Activated CD8-positive, alpha-beta memory T cell treated with anti-CD3 and anti-CD28 coated beads, Interleukin-2, amount 50 U/mL, for 48 hours (primary cell): Measurements from ENCODE around the gene USP44.
"Not testable (repeated sequence)": the region's sequence is repeated elsewhere in the genome, so short reads cannot be mapped to it uniquely, and the experiment has no call there.

Experiments used
- DNase-seq: peaks from one replicate; pipeline ENCODE4 v3.0.0-alpha.2; 2020

Gene USP44

DNA sequence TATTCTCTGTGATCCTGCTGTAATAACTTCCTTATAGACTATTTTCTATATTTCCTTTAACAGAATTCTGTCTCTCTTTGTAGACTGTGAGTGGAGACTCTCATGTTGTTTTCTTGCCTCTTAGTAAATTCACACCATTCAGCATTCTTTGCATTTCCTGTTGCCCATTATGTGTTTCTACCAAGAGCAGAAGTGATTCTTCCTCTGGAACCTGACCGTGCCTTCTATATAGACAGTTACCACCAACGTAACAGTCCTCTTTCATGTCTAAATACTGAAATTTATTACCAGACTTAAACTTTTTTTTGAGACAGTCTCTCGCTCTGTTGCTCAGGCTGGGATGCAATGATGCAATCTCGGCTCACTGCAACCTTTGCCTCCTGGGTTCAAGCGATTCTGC is 46.2 kb downstream of the USP44 start:
- no peak for DNase-seq

DNA sequence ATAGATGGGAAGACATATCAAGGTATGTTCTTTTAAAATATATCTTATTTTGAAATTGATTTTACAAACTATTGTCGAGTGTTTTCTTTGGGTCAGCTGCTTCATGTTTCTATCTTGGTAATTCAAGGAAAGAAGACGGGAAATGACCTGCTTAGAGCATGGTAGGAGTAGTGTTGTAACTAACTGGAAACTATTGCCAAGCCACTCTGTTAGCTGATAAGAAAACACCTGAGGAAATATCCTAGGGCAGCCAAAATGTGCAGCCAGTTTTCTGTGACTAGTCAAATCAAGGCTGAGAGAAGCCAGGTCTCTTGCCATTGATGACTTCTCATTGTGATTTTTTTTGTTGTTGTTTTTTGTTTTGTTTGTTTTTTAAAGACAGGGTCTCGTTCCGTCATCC is 47.1 kb downstream of the USP44 start:
- no peak for DNase-seq

DNA sequence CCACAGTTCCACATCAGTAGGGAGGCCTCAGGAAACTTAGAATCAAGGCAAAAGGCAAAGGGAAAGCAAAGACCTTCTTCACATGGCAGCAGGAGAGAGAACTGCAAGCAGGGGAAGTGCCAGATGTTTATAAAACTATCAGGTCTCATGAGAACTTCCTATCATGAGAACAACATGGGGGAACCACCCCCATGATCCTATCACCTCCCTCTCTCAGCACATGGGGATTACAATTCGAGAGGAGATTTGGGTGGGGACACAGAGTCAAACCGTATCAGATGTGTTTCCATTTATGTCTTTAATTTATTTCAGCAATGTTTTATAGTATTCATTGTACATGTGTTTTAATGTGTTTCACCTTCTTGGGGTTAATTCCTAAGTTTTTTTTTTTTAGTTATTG is 51.5 kb downstream of the USP44 start:
- DNase-seq = no peak

DNA sequence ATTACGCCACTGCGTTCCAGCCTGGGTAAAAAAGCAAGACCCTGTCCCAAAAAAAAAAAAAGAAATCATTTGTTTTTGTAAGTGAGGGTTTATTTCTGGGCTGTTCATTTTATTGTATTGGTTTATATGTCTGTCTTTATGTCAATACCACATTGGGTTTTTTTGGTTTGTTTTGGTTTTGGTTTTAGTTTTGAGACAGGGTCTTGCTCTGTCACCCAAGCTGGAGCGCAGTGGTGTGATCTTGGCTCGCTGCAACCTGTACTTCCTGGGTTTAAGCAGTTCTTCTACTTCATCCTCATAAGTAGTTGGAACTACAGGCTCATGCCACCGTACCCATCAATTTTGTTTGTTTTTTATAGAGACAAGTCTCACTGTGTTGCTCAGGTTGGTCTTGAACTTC is 52.3 kb downstream of the USP44 start:
- DNase-seq = no peak

DNA sequence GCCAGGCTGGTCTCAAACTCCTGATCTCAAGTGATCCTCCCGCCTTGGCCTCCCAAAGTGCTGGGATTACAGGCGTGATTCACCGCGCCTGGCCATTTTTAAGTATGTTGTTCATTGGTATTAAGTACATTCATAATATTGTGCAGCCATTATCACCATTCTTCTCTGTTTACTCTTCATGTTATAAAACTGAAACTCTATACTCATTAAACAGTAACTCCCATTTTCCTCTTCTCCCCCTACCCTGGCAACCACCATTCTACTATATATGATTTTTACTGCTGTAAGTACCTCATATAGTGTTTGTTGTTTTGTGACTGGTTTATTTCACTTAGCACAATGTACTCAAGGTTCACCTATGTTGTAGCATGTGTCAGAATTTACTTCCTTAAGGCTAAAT is 54.2 kb downstream of the USP44 start:
- DNase-seq = no peak

DNA sequence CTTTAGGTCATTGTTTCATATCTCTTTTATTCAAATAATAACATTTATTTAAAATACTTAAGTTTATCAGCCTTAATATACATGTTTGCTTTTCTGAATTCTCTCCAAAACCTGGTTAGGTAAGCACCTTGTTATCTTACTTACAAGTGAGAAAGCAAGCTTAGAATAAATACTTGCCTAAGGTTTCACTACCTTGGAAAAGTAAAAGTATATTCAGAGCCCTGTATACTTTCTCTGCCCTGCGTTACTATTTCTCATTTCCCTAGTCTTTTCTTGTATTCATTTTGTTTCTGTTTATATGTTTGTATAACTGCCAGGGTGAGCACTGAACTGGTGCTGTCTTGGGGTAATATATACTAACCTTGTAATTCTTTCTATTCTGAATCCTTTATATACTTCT is 55.8 kb downstream of the USP44 start:
- no peak for DNase-seq

DNA sequence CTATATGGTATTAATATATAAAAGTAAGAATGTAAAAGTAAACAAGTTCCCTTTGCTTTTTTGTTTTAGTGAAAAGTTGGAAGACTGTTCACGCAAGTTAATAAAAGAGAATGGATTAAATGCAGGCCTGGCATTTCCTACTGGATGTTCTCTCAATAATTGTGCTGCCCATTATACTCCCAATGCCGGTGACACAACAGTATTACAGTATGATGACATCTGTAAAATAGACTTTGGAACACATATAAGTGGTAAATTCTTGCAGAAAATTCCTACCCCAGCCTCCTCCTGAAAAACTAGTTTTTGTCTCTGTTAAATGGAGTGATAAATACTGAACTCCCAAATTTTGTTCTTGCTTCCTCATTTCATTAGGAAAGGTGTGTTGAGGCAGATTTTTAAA is 56.4 kb downstream of the USP44 start:
- DNase-seq = no peak

DNA sequence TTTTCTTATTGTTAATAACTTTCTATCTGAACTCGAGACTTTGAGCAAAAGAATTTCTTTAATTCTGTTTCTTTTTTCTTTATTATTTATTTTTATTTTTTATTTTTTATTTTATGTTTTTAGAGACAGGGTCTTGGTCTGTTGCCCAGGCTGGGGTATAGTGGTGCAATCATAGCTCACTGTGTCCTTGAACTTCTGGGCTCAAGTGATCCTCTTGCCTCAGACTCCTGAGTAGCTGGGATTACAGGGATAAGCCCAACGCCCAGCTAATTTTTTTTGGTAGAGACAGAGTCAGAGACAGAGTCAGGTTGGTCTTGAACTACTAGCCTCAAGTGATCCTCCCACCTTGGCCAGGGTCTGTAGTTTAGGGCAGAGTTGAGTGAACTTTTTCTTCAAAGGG is 58.8 kb downstream of the USP44 start:
- no peak for DNase-seq

DNA sequence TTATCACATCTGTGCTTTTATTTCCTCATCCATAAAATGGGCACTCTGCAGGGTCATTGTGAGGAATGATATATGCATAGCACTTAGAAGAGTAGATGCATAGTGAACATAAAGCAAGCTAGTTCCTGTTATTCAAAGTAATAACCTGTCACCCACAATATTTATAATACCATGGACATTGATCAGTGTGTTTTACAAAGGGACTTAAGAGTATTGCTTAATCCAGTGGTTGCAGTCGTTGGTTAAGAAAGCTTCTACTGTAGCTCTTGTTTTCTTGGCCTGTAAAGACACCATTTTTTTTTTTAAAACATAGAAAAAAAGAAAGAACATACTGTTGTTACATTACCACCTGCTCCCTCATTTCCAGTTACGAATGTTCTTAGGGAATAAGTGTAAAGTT is 64.3 kb downstream of the USP44 start:
- DNase-seq = no peak

DNA sequence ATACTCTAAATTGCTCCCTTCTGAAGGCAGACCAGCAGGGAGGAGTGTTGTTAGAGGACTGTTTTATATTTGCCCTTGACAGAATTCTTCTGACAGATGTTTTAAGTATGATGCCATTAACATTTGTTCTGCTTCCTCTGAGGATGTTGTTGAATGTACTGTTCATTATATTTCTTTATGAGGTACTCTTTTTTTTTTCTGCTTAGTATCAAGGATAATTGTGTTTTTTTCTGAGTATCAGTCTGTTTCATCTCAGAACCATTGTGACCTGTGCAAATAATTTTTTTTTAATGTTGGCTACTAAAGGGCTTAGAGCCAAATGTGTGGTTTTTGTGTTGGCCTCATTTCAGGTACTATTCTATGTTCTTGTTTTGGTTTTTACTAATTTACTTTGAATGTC is 66.8 kb downstream of the USP44 start:
- no peak for DNase-seq

DNA sequence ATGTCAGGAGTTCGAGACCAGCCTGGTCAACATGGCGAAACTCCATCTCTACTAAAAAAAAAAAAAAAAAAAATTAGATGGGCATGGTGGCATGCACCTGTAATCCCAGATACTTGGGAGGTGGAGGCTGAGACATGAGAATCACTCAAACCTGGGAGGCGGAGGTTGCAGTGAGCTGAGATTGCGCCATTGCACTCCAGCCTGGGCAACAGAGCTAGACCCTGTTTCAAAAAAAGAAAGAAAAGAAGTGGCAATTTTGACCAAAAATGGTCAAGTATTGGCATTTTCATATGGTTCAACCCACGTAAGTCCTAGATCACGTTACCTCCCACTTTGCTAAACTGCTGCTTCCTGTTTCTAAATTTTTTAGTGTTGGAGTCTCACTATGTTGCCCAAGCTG is 68.7 kb downstream of the USP44 start:
- DNase-seq = not testable (repeated sequence)

DNA sequence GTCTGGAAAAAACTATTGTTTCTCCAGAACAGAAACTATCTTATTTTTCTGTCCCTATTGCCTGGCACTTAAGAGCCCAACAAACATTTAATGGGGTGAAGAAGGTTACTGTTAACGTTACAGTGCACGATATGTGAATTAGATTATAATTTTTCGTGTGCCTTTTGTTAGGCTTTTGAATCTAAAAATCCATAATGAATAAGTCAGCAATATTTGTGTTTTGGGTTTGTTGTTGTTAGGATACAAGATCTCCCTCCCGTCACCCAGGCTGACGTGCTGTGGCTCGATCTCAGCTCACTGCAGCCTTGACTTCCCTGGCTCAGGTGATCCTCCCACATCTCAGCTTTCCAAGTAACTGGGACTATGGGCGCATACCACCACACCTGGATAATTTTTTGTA is 69.4 kb downstream of the USP44 start:
- no peak for DNase-seq

DNA sequence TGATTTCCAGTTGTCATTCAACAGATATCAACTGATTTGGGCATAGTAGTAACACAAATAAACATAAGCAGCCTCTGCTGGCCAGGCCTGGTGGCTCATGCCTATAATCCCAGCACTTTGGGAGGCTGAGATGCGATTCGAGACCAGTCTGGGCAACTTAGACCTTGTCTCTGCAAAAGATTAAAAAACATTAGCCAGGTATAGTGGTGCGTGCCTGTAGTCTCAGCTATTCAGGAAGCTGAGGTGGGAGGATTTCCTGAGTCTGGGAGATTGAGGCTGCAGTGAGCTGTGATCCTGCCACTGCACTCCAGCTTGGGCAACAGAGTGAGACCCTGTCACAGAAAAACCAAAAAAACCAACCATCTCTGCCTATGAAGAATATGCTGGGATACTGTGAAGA is 70.2 kb downstream of the USP44 start:
- no peak for DNase-seq

DNA sequence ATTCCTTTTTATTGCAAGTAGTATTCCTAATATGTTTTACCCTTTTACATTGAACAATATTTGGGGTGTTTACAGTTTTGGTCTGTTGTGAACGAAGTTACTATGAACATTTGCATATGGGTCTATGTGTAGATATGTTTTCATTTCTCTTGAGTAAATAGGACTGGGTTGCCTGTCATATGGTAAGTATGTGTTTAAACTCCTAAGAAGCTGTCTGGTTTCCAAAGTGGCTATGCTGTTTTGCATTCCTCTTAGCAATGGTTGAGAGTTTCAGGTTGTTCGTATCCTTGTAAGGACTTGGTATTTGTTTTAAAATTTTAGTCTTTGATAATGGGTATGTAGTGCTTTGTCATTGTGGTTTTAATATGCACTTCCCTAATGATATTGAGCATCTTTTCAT is 71.0 kb downstream of the USP44 start:
- DNase-seq = no peak

DNA sequence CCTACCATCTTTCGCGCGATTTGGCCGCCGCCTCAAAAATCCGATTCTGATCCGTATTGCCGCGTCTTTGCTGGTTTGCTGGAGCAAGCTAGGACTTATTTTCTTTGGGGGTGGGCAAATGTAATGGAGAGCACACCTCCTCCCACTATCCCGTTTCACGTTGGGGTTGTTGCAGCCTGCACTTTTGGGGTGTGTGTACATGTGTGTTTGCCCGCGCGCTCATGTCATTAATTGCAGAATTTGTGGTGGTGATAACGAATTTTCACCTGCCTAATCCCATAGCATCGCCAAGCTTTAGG is 76.7 kb downstream of the USP44 start:
- no peak for DNase-seq

DNA sequence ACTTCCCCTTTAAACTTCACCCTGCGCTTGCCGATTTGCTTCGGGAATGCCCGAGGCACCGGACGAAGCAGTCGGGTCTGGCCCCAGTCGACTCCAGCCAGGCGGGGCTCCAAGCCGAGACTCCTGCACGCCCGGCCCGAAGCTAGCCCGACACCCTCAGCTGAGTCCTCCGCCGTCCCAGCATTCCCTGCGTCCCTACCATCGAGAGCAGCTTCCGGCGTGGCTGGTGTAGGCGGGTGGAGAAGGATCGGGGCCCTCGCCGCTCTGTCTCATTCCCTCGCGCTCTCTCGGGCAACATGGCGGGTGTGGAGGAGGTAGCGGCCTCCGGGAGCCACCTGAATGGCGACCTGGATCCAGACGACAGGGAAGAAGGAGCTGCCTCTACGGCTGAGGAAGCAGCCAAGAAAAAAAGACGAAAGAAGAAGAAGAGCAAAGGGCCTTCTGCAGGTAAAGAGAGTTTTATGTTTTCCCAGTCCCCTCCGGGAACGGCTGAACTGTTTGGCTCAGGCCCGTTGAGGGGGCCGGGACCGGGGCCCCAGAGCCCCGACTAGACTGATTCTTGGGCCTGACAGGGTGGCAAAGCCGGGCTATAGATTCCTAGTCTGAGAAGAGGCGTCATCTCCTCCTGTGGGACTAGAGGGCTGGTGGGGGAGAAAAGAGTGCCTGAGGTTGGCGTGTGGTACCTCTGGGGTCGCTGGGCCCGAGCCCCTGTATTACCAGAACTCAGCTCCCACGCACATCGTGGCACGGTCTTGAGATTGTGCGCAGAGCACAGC is 77.2 kb downstream of the USP44 start, which contains the start of gene METAP2:
Gene METAP2 (plus strand): TSS at position 269 of the 776 bp plus-strand sequence. CDS start 28 bp downstream, at position 297.
- DNase-seq = peak; percentile 95

DNA sequence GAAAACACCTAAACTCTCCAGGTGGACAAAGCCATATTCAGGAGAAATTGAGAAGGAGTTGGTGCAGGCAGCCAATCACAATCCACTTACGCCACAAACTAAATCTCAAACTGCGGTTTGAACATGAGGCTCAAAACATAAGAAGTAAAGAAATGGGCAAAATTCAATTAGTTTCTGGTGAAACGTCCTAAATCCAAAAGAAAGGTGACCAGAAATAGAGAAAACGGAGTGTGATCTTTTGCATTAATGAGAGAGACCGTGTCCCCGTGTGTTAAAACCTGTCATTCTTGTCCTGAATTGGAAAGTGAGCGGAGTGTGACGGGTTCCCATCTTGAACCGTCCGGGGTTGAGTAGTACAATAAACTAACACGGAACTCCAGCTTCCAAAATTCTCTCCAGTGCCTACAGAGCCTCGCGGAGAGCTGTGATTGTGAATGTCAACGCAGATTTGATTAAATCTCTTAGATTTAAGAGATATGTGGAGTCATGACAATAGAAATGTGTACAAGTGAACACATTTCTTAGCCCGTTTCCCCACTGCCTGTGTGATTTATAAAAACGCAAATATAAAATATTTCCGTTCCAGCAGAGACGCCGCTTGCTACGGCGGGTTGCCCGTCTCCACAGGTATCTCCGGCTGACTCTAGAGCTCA is 77.9 kb downstream of the USP44 start:
- peak; percentile 60 for DNase-seq

DNA sequence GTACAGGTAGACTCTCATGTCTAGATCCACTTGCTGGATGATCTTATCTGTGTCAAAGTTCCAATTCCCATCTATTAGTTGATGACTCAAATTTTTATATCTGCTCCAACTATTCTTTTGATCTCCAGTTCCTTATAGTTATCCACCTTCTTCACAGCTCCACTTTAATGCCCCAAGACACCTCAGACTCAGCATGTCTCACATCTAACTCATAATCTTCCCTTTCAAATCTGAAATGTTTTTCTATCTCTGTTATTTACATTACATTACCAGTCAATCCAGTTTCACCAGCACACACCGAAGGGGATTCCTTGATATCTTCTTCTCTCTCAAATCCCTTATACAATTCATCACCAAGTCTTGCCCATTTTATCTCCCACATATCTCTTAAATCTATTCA is 81.0 kb downstream of the USP44 start:
- DNase-seq = no peak
